SKM-1 (cell line): Measurements from ENCODE around the gene PEX5L.
"Not testable (repeated sequence)": the region's sequence is repeated elsewhere in the genome, so short reads cannot be mapped to it uniquely, and the experiment has no call there.

Experiments
- DNase-seq: peaks from one replicate; lab custom pipeline; 2025; ENCODE audit not compliant: unreplicated experiment; lab: John Stamatoyannopoulos, UW

The PEX5L gene

GRCh38 chr3:180036671-180037455, at the start of gene PEX5L:
Gene PEX5L, minus strand, starts transcription at chr3:180036937. Its CDS starts 338 bp downstream, at chr3:180036599.
- DNase-seq, result peak; percentile 11

GRCh38 chr3:180085122-180085710, 48.5 kb upstream of the PEX5L start:
- no peak for DNase-seq

- no peak for DNase-seq
These were observed 46.0 kb upstream of the PEX5L start for GRCh38 chr3:180082699-180083098.

GRCh38 chr3:180078592-180078991, 41.9 kb upstream of the PEX5L start:
- DNase-seq, result no peak

- no peak for DNase-seq
These were observed 36.8 kb upstream of the PEX5L start for GRCh38 chr3:180073561-180073960.

- no peak for DNase-seq
These were observed 36.0 kb upstream of the PEX5L start for GRCh38 chr3:180072786-180073185.

GRCh38 chr3:180070925-180071324, 34.2 kb upstream of the PEX5L start:
- DNase-seq, result no peak

GRCh38 chr3:180068023-180068422, 31.3 kb upstream of the PEX5L start:
- no peak for DNase-seq

- DNase-seq, result no peak
These were observed 29.9 kb upstream of the PEX5L start for GRCh38 chr3:180066598-180066997.

- DNase-seq, result no peak
These were observed 27.0 kb upstream of the PEX5L start for GRCh38 chr3:180063783-180064182.

- no peak for DNase-seq
These were observed 26.0 kb upstream of the PEX5L start for GRCh38 chr3:180062771-180063170.

- DNase-seq, result no peak
These were observed 22.6 kb upstream of the PEX5L start for GRCh38 chr3:180059356-180059755.

- no peak for DNase-seq
These were observed 21.5 kb upstream of the PEX5L start for GRCh38 chr3:180058238-180058637.

- not testable (repeated sequence) for DNase-seq
These were observed 18.9 kb upstream of the PEX5L start for GRCh38 chr3:180055656-180056055.

GRCh38 chr3:180049391-180049790, 12.7 kb upstream of the PEX5L start:
- no peak for DNase-seq

- DNase-seq, result no peak
These were observed 12.1 kb upstream of the PEX5L start for GRCh38 chr3:180048840-180049239.

GRCh38 chr3:180048103-180048502, 11.4 kb upstream of the PEX5L start:
- DNase-seq, result peak; percentile 87

GRCh38 chr3:180040966-180041365, 4.2 kb upstream of the PEX5L start:
- no peak for DNase-seq

- DNase-seq, result no peak
These were observed 556 bp downstream of the PEX5L start for GRCh38 chr3:180036092-180036670.

GRCh38 chr3:180026997-180027396, 9.7 kb downstream of the PEX5L start:
- DNase-seq, result no peak

- no peak for DNase-seq
These were observed 18.2 kb downstream of the PEX5L start for GRCh38 chr3:180018543-180018942.

- DNase-seq, result no peak
These were observed 18.9 kb downstream of the PEX5L start for GRCh38 chr3:180017846-180018245.
